ENCODE data around the gene LOX.

GRCh38 chr5:122099060-122099790, 21.2 kb upstream of the LOX start:
- no peak for TF ChIP-seq SP1 (IDR thresholded peaks at IDR 0.05)
- no peak for TF ChIP-seq ELF4 (IDR thresholded peaks at IDR 0.05)
- no peak for TF ChIP-seq SUZ12 (IDR thresholded peaks at IDR 0.05)
- no peak for TF ChIP-seq FOXM1 (IDR thresholded peaks at IDR 0.05; ENCODE audit: borderline replicate concordance)

Measured in HEK293T (cell line).